Measurements from ENCODE around the gene ABHD1. TPM values are rescaled to one million over a fixed set of nuclear protein-coding genes. Genes with fewer than 3 reads are reported as not detected.

Gene ABHD1
- total RNA-seq, 2 experiments from 2014 or later = 0.34 to 0.40 TPM

DNA sequence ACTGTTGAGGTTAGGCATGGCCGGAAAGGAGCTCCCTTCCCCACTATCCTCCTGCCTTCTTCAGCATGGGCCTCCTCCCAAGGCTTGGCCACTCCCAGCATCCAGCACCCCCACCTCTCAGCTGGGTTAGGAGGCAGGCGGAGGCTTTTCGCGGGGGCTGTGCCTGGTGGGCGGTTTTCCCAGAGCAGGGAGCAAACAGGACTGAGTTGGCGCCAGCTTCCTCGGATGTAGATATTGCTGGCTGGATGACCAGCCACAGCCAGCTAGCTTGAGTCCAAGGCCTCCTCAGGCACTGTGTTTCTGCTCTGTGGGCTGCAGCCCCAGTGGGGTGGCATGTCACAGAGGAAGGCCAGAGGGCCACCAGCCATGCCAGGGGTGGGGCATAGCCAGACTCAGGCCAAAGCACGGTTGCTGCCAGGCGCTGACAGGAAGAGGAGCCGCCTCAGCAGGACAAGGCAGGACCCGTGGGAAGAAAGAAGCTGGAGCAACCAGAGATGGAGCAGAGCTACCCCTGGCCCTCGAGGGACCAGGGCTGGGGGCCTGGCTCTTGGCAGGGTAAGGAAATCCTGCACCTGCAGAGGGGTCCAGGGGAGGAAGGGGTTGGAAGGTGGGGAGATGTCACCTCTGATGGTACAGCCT lies 25.3 kb downstream of the ABHD1 start, which contains the start of gene TCF23:
TCF23 (plus strand) TSS at position 204 of the 639 bp plus-strand sequence; CDS start at position 334, 130 bp downstream.
- POLR2A ChIA-PET = no interaction called here
- CTCF ChIA-PET = interaction anchor here (1.0 kb wide), 1 partner anchor 154 kb away, joined by 3 read pairs; no protein-coding TSS in a partner anchor

GRCh38 chr2:27149570-27150405 lies 26.2 kb downstream of the ABHD1 start:
- ChIA-PET POLR2A (no interaction called here), CTCF (interaction anchor here (1.3 kb wide), 1 partner anchor 23 kb away, joined by 3 read pairs; no protein-coding TSS in a partner anchor)

DNA sequence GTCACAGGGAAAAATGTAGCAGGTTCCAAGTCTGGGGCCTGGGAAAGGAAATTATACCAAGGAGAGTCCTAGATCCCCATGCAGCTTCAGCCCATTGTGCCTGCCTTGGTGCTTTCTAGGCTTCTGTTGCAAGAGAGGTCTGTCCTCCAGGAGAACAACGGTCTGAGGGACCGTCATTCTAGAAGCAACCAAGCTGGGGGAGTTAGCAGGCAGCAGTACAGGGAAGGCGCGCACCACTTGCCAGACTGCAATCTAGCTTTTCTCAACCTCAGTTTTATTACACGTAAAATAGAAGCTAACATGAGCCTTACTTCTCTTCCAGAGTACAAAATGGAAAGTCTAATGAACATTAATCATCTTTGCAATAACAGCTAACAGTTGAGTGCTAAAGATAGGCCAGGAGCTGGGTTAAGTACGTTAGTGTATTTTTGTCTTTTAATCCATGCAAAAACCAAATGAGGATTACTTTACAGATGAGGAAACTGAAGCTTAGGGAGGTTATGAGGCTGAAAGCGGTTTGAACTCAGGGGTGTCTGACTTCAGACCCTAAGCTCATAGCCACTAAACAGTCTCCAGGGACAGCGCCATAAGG lies 27.1 kb downstream of the ABHD1 start:
- ChIA-PET CTCF (interaction anchor here (1.3 kb wide), 1 partner anchor 24 kb away, joined by 3 read pairs; no protein-coding TSS in a partner anchor), POLR2A (no interaction called here)

GRCh38 chr2:27152102-27152795 lies 28.6 kb downstream of the ABHD1 start:
- ChIA-PET POLR2A (no interaction called here), CTCF (interaction anchor here (1.0 to 1.5 kb wide), 2 partner anchors 19 to 547 kb away, joined by 3 to 5 read pairs; no protein-coding TSS in a partner anchor)

DNA sequence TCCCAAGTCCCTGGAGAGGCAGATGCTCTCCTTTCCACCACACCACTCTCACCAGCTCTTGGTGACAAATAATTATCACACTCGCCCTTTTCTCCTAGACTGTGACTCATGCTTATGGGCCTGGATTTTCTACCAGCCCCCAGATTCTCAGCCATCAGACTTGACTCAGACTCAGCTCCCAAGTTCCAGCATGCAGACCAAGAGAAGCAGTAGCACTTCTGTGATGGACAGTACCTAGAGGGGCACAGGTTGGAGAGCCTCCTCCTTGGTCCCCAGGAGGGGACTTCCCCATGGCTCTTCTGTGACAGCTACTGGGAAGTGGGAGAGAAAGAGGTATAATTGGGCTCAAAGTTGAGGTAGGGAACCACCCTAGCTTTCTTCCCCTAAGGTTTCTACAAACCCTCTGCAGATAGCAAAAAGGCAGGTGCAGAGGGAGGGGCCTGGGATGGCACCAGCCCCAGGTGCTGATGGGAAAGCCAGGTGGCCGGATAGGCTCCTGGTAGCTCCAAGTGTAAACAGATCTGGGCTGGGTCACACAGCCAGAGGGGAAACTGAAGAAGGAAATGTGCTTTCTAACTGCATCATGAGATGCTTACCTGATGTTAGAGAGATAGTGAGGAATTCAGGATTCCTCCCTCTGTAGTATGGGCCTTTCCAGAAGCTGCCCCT lies 29.3 kb downstream of the ABHD1 start:
- CTCF ChIA-PET = interaction anchor here (1.0 kb wide), 1 partner anchor 548 kb away, joined by 3 read pairs; no protein-coding TSS in a partner anchor
- POLR2A ChIA-PET = no interaction called here

GRCh38 chr2:27154488-27154887 lies 30.9 kb downstream of the ABHD1 start:
- POLR2A ChIA-PET = no interaction called here
- CTCF ChIA-PET = interaction anchor here (1.0 kb wide), 1 partner anchor 9 kb away, joined by 5 read pairs; no protein-coding TSS in a partner anchor

DNA sequence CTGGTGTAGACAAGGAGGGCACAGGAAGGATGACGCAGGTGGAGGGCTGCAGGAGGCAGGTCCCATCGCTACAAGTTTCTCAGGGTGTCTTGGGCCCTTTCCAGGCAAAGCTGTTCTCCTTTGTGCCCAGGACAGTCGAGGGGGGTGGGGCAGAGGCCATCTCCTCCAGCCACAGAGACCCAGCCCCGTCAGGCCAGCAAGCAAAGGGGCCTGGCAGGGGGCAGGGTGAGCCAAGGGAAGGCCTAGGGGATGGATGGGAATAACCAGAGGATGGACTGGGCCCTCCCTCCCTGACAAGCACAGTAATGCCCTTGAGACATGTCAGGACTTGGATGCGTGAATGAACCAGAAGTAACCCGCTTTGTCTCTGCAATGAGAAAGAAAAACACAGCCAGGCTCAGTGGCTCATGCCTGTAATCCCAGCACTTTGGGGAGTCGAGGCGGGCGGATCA lies 31.5 kb downstream of the ABHD1 start:
- ChIA-PET POLR2A (no interaction called here), CTCF (interaction anchor here (1.0 kb wide), 1 partner anchor 10 kb away, joined by 5 read pairs; no protein-coding TSS in a partner anchor)

- ChIA-PET CTCF (interaction anchor here (1.1 to 1.7 kb wide), 3 partner anchors 11 to 122 kb away, joined by 3 read pairs; no protein-coding TSS in a partner anchor), POLR2A (no interaction called here)
Measured at GRCh38 chr2:27158468-27158867, 34.9 kb downstream of the ABHD1 start.

GRCh38 chr2:27159271-27159670 lies 35.7 kb downstream of the ABHD1 start:
- CTCF ChIA-PET = interaction anchor here (1.3 to 1.7 kb wide), 2 partner anchors 10 to 74 kb away, joined by 3 read pairs; no protein-coding TSS in a partner anchor

GRCh38 chr2:27160191-27160590 lies 36.6 kb downstream of the ABHD1 start:
- ChIA-PET CTCF (interaction anchor here (0.6 to 1.7 kb wide), 3 partner anchors 9 to 1251 kb away, joined by 3 read pairs; no protein-coding TSS in a partner anchor), POLR2A (interaction anchor here (0.6 kb wide), 1 partner anchor 51 kb away, joined by 4 read pairs; no protein-coding TSS in a partner anchor)

More at GRCh38 chr2:27159271-27159670, 35.7 kb downstream of the ABHD1 start:
- POLR2A ChIA-PET = interaction anchor here (0.5 kb wide), 1 partner anchor 62 kb away, joined by 3 read pairs; no protein-coding TSS in a partner anchor

DNA sequence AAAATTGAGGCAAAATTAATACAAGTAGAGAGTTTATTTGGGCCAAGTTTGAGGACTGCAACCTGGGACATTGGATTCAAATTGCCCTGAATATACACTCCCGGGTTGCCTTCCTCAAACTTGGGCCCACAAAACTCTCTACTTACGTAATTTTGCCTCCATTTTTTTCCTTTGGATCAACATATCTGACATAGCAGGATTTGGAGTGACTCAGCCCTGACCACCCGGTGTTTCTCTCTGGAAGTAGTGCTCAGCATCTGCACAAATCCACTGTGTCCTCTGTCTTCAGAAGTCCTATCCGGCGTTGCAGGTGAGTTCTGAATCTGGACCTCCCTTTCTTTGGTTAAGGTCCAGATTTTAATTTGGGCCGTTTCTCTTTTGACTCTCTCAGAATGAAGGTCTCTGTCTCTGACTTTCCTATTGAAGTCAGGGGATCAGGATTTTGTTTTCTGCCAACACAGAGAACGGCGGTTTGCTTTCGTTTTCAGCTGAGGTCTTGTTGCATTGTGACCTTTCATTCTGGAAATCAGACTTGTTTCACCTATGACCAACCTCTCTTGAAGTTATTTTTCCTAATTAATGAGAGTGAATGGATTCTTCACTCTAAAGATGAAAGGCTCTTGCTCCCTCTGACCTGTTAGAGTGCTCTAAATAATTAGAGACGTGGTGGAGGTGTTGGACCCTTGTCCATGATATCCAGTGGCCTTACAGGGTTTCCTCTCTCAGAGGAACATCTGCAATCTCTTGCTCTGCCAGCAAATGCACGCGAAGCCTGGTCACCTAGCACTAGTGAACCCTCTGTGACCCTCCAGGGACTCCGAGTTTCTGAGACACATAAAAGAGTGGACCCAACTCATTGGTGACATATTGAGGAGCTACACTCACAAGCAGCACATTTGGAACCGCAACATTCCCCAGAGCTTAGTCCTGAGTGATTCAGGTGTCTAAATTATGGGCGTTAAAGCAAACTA lies 38.8 kb downstream of the ABHD1 start:
- CTCF ChIA-PET = no interaction called here
- POLR2A ChIA-PET = interaction anchor here (0.5 to 0.6 kb wide), 2 partner anchors 35 to 204 kb away, joined by 3 to 4 read pairs; no protein-coding TSS in a partner anchor

DNA sequence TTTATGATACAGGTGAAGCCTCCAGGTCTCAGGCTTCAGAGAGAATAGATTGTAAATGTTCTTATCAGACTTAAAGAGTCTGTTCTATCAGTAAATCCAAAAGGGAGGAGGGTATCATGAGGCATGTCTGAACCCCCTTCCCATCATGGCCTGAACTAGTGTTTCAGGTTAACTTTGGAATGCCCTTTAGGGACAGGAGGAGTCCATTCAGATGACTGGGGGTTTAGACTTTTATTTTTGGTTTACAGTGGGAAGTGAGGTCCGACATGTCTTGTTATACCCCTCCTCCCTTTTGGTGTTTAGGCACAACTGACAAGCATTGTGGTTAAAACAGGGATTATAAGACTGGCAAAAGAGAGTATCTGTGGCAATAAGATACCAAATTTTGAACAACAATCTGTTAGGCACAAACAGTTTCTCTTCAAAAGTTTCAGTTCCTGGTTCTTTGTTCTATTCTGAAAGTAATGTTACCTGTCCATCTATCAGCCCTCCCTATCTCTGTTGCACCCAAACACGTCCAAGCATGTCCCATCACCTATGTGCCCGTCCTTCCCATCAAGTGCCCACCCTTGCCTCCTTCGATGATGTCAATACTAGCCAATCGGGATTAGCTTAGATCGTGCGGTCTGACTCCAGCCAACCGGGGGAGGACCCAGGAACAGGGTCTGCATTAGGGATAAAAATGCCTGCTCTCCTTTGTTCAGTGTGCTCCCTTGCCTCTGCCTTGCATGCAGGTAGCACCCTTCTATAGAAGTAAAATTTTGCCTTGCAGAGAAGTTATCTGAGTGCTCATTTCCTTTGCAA lies 41.5 kb downstream of the ABHD1 start:
- ChIA-PET POLR2A (no interaction called here), CTCF (interaction anchor here (0.6 kb wide), 1 partner anchor 87 kb away, joined by 4 read pairs; no protein-coding TSS in a partner anchor)

DNA sequence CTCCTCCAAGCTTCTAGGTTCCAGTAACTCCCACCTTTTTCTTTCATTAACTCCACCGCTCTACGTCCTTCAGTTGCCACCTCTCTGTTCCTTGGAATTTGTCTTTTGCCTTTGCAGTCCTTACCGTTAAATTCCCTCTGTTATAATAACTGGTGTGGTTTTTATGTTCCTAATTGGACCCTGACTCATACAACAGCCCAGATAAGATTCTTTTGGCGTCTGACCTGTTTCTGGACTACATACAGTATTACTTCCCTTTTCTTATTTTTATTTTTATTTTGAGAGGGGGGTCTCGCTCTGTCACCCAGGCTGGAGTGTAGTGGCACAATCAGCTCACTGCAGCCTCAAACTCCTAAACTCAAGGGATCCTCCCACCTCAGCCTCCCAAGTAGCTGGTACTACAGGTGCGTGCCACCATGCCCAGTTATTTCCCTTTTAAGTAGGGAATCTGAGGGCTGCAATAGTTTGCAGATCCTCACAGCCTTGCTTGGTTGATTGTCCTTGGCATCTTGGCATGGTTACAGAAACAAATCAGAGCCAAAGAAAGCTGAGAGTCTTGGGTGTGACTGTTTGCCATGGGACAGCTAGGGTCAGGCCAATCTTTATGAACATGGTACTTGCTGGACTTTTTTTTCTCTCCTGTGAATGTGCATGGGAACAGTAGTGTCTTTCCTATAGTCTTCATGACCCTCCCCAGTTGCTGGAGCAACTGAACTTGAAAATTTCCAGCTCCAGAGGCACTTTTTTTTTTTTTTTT lies 47.1 kb downstream of the ABHD1 start:
- ChIA-PET CTCF (interaction anchor here (0.7 to 1.3 kb wide), 7 partner anchors 19 to 248 kb away, joined by 3 to 5 read pairs (median 4); no protein-coding TSS in a partner anchor), POLR2A (interaction anchor here (0.6 kb wide), 1 partner anchor 62 kb away, joined by 4 read pairs; no protein-coding TSS in a partner anchor)

DNA sequence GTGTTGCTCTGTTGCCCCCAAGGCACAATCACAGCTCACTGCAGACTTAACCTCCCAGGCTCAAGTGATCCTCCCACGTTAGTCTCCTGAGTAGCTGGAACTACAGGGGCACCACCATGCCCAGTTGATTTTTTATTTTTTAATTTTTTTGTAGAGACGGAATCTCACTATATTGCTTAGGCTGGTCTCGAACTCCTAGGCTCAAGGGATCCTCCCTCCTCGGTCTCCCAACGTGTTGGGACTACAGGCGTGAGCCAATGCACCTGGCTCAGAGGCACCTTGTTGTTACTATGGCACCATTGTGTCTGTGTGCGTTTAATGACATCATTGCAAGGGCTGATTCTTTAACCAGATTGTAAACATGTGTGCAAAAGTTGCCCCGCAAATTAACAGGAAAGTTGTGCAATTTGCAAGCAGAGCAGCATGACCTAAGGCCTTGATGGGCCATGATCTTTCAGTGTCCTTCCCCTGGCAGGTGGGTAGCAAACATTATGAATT lies 47.8 kb downstream of the ABHD1 start:
- ChIA-PET POLR2A (interaction anchor here (0.6 to 0.7 kb wide), 2 partner anchors 47 to 63 kb away, joined by 3 to 4 read pairs; no protein-coding TSS in a partner anchor), CTCF (interaction anchor here (0.7 to 1.3 kb wide), 2 partner anchors 20 to 95 kb away, joined by 5 read pairs; no protein-coding TSS in a partner anchor)

- ChIA-PET POLR2A (no interaction called here), CTCF (no interaction called here)
Measured at GRCh38 chr2:27174638-27175037, 51.0 kb downstream of the ABHD1 start.

All from activated CD8-positive, alpha-beta memory T cell treated with anti-CD3 and anti-CD28 coated beads for 36 hours (primary cell).